HG02938 (cell line): Measurements from ENCODE around the gene DNAL1.
"Not testable (repeated sequence)": the region's sequence is repeated elsewhere in the genome, so short reads cannot be mapped to it uniquely, and the experiment has no call there.

Experiments
- ATAC-seq: cut with Tn5 transposase; IDR thresholded peaks from one replicate; pipeline ENCODE4 v1.9.1; 2021; ENCODE audit warnings: mild to moderate bottlenecking, moderate library complexity; ENCODE audit not compliant: unreplicated experiment

The DNAL1 gene

GRCh38 chr14:73637830-73638229, 7.0 kb upstream of the DNAL1 start:
- ATAC-seq = no peak

DNA sequence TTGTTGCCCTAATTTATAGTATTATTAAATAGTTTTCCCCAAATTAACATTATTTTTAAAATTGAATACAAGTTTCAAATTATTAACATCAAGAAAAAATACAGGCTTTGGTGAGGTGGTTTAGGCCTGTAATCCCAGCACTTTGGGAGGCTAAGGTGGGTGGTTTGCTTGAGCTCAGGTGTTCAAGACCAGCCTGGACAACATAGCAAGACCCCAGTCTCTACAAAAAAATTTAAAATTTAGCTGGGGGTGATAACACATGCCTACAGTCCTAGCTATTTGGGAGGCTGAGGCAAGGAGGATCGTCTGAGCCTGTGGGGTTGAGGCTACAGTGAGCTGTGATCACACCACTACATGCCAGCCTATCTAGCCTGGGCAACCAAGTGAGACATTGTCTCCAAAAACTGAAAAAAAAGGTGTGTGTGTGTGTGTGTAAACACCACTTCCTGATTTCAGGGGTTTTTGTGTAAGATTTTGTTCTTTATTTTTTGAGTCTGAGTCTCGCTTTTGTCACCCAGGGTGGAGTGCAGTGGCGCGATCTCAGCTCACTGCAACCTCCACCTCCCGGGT, 3.9 kb upstream of the DNAL1 start:
- ATAC-seq = no peak

- ATAC-seq = peak; percentile 5
Measured at GRCh38 chr14:73645248-73645610, 443 bp downstream of the DNAL1 start.

GRCh38 chr14:73651005-73651404, 6.2 kb downstream of the DNAL1 start:
- ATAC-seq = no peak

GRCh38 chr14:73655851-73656250, 11.1 kb downstream of the DNAL1 start:
- ATAC-seq = no peak

GRCh38 chr14:73659202-73659601, 14.4 kb downstream of the DNAL1 start:
- not testable (repeated sequence) for ATAC-seq

DNA sequence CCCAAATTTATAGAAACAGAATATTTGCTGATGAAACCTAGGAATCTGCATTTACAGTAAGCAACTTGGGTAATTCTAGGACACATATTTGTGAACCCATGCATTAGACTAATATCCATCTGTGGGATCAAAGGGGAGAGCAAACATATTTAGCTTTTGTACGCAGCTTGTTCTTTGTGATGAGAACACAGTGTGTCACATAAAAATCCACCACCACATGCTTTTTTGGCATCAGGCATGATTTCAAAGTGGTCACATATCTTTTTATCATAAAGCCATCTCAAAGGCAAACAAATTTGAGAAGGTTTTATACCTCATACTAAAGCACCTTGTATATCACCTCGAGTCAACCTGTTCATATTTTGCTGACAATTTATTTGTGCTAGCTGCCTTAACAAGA, 15.7 kb downstream of the DNAL1 start:
- no peak for ATAC-seq

DNA sequence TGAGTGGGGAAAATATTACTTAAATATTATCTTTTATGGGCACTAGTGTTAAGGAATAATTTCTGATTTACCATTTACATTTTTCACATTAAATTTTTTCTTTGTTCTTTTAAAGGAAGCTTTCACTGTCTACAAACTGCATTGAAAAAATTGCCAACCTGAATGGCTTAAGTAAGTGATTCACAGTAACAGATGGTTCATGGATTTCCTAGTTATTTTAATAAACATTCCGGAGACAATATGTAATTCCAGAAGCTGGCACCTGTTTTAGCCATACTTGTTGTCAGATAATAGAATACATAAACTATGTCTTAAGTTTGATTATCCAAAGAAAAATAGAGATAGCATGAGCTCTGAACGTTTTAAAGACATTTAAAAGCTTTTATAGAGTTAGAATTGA, 17.1 kb downstream of the DNAL1 start:
- no peak for ATAC-seq

DNA sequence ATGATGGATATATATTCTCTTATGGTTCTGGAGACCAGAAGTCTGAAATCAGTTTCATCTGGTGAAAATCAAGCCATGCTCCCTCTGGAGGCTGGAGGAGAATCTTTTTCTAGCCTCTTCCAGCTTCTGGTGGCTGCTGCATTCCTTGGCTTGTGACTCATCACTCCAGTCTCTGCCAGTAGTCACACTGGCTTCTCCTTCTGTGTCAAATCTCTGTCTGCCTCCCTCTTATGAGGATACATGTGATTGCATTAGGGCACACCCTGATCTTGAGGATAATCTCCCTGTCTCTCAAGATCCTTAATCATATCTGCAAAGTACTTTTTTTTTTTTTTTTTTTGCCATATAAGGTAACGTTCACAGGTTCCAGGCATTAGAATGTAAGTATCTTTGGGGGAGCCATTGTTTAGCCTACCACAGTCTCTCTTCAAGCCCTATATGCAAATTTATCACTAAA, 17.7 kb downstream of the DNAL1 start:
- no peak for ATAC-seq

- no peak for ATAC-seq
Measured at GRCh38 chr14:73663548-73664212, 18.9 kb downstream of the DNAL1 start.

- no peak for ATAC-seq
Measured at GRCh38 chr14:73665130-73665529, 20.3 kb downstream of the DNAL1 start.

GRCh38 chr14:73666583-73666982, 21.8 kb downstream of the DNAL1 start:
- no peak for ATAC-seq

GRCh38 chr14:73667854-73668253, 23.1 kb downstream of the DNAL1 start:
- no peak for ATAC-seq

- ATAC-seq = no peak
Measured at GRCh38 chr14:73674986-73675385, 30.2 kb downstream of the DNAL1 start.

DNA sequence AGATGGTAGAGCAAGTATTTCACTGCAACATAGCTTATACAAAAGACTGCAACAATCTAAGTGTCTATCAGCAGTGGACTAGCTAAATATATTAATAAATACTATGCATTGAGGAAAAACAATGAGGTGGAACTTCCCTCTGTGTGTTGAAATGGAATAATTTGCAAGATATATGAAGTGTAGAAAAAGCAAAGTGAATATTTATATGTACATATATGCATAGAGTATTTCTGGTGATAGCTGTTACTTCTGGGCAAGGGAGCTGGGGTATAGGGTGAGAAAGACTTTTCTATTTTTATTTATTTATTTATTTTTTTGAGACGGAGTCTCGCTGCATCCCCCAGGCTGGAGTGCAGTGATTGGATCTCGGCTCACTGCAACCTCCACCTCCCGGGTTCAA, 33.9 kb downstream of the DNAL1 start:
- ATAC-seq = no peak

DNA sequence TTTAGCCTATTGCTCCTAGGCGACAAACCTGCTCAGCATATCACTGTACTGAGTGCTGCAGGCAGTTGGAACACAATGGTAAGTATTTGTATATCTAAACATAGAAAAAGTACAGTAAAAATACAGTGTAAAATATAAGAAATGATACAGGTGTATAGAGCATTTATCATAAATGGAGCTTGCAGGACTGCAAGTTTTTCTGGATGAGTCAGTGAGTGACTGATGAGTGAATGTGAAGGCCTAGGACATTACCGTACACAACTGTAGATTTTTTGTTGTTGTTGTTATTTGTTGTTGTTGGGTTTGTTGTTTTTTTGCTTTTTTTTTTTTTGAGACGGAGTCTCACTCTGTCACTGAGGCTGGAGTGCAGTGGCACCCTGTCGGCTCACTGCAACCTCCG, 36.0 kb downstream of the DNAL1 start:
- ATAC-seq = no peak

DNA sequence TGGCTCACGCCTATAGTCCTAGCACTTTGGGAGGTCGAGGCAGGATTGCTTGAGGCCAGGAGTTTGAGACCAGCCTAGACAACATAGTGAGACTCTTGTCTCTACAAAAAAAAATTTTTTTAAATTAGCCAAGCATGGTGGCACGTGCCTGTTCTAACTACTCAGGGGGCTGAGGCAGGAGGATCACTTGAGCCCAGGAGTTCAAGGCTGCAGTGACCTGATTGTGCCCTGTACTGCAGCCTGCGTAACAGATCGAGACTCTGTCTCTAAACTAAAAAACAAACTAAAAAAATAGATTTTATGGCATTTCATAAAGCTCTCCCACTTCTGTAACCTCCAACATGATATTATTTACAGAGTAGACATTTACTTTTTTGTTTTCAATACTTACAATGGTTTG, 39.8 kb downstream of the DNAL1 start:
- no peak for ATAC-seq

- ATAC-seq = no peak
Measured at GRCh38 chr14:73685328-73685727, 40.5 kb downstream of the DNAL1 start.

- ATAC-seq = no peak
Measured at GRCh38 chr14:73686901-73687300, 42.1 kb downstream of the DNAL1 start.

- ATAC-seq = no peak
Measured at GRCh38 chr14:73694083-73694482, 49.3 kb downstream of the DNAL1 start.

- no peak for ATAC-seq
Measured at GRCh38 chr14:73695082-73695481, 50.3 kb downstream of the DNAL1 start.

GRCh38 chr14:73695997-73696396, 51.2 kb downstream of the DNAL1 start:
- peak; percentile 46 for ATAC-seq
